GM23248 (cell line): Measurements from ENCODE around the gene RUBCNL. TPM values are rescaled to one million over a fixed set of nuclear protein-coding genes. Genes with fewer than 3 reads are reported as not detected.

Experiments used
- DNase-seq: peaks from one replicate; pipeline ENCODE4 v3.0.0-alpha.2; 2015
- H2AFZ ChIP-seq: fragments of 200-600 bp; sonication (generic); 2 replicates; pipeline ENCODE4 v1.6.1; 2016; ENCODE audit warnings: antibody characterized with exemption
- H3F3A ChIP-seq: fragments of 200-600 bp; sonication (generic); 2 replicates; pipeline ENCODE4 v1.6.1; 2016; ENCODE audit warnings: mild to moderate bottlenecking, antibody characterized with exemption, mixed run types; ENCODE audit not compliant: insufficient read depth
- H3K27ac ChIP-seq: fragments of 200-600 bp; sonication (generic); 2 replicates; pipeline ENCODE4 v1.5.1; 2016; ENCODE audit warnings: mild to moderate bottlenecking
- H3K27me3 ChIP-seq: fragments of 200-600 bp; sonication (generic); replicated peaks from 2 replicates; pipeline ENCODE4 v1.6.1; 2016; ENCODE audit warnings: mild to moderate bottlenecking; ENCODE audit not compliant: insufficient read depth
- H3K36me3 ChIP-seq: fragments of 200-600 bp; sonication (generic); 2 replicates; pipeline ENCODE4 v1.6.1; 2016; ENCODE audit warnings: low read depth, mild to moderate bottlenecking
- H3K4me1 ChIP-seq: fragments of 200-600 bp; sonication (generic); 2 replicates; pipeline ENCODE4 v1.6.1; 2016; ENCODE audit warnings: mild to moderate bottlenecking; ENCODE audit not compliant: insufficient read depth
- H3K4me2 ChIP-seq: fragments of 200-600 bp; sonication (generic); one replicate; pipeline ENCODE4 v1.6.1; 2016; ENCODE audit warnings: mild to moderate bottlenecking; ENCODE audit not compliant: unreplicated experiment
- H3K4me3 ChIP-seq: fragments of 200-600 bp; sonication (generic); 2 replicates; pipeline ENCODE4 v1.5.1; 2016; ENCODE audit warnings: mild to moderate bottlenecking
- H3K79me2 ChIP-seq: fragments of 200-600 bp; sonication (generic); 2 replicates; pipeline ENCODE4 v1.6.1; 2016; ENCODE audit warnings: mild to moderate bottlenecking; ENCODE audit not compliant: insufficient read depth
- H3K9ac ChIP-seq: fragments of 200-600 bp; sonication (generic); 2 replicates; pipeline ENCODE4 v1.6.1; 2016; ENCODE audit warnings: mild to moderate bottlenecking
- H3K9me2 ChIP-seq: fragments of 200-600 bp; sonication (generic); 2 replicates; pipeline ENCODE4 v1.6.1; 2016; ENCODE audit warnings: mixed run types, mild to moderate bottlenecking, moderate library complexity; ENCODE audit not compliant: insufficient read depth
- H3K9me3 ChIP-seq: fragments of 200-600 bp; sonication (generic); one replicate; pipeline ENCODE4 v1.6.1; 2017; ENCODE audit warnings: low read depth
- H4K20me1 ChIP-seq: fragments of 200-600 bp; sonication (generic); 2 replicates; pipeline ENCODE4 v1.6.0; 2016; ENCODE audit not compliant: insufficient read depth
- EZH2 ChIP-seq: fragments of 200-600 bp; sonication (generic); IDR thresholded peaks from 2 replicates; pipeline ENCODE4 v1.6.1; 2018; ENCODE audit warnings: antibody characterized with exemption, mild to moderate bottlenecking; ENCODE audit not compliant: insufficient read depth, poor library complexity, severe bottlenecking
- EZH2phosphoT487 ChIP-seq: fragments of 200-600 bp; sonication (generic); IDR thresholded peaks from 2 replicates; pipeline ENCODE4 v1.6.1; 2018; ENCODE audit warnings: antibody characterized with exemption, moderate library complexity, mild to moderate bottlenecking, low read depth; ENCODE audit not compliant: insufficient read depth
- WGBS, 2 experiments: methylation state at CpG; one replicate each; pipeline ENCODE4 v1.1.6; 2015 to 2017; ENCODE audit warnings: low lambda C conversion rate in 2 of 2, low coverage in 1 of 2; ENCODE audit errors: missing lambda C conversion rate in 2 of 2; 5-methylcytosine and 5-hydroxymethylcytosine counted together
- in situ Hi-C: fragments of 300-500 bp; cut with MboI; formaldehyde crosslinking; loops from 2 replicates; pipeline ENCODE4 v1.15.0; 2020
- polyA plus RNA-seq: library from polyadenylated mRNA; unstranded; fragments of >200 nt; fragmentation: Nextera tagmentation; extraction: Ambion mirVana; gene quantifications from 2 replicates; pipeline ENCODE4 v1.2.1, GENCODE V29; 2016
- total RNA-seq: library from RNA; depleted of rRNA; stranded (reverse); fragments of >200 nt; shearing (Covaris generic); gene quantifications from 2 replicates; pipeline ENCODE4 v1.2.3, GENCODE V29; 2014

The RUBCNL gene
- total and polyA plus RNA-seq, 2 experiments from 2014 or later, result 1.1 to 2.1 TPM

DNA sequence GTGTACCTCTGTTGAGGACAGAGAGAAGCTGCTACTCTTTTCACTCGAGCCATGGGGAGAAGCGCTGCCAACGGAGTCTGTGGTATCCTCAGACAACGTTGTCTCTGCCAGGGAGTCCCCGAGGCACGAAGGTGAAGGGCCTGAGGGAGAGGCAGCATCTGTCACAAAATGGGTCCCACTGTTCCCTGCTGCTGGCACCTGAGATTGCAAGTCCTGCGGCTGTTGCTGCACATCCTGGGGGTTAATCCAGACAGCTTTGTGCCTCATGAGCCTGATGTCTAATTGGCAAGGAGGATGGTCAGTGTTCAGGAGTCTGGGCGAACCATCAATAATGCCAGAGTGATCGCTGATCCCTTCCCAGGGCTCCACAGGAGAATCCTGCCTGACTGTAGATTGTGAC is 15.0 kb downstream of the RUBCNL start:
- no peak overlapping the region for H3K9ac ChIP-seq
- H3K27ac ChIP-seq, result no peak overlapping the region
- H3K4me3 ChIP-seq, result no peak overlapping the region
- DNase-seq, result no peak
- H3K27me3 ChIP-seq, result no peaks in the 10 kb centered on the region
- no peak overlapping the region for H3K4me2 ChIP-seq
- H3K9me3 ChIP-seq, result no peaks in the 10 kb centered on the region
- peaks cover 32% of the 10 kb centered on the region for H3K4me1 ChIP-seq
- 91 to 92% methylated on average over 9 of the region's 9 CpGs for WGBS, 2 experiments
- H4K20me1 ChIP-seq, result no peaks in the 10 kb centered on the region
- in situ Hi-C loops, result no loop called here
- no peaks in the 10 kb centered on the region for H3K79me2 ChIP-seq
- no peaks in the 10 kb centered on the region for H3K36me3 ChIP-seq
- TF ChIP-seq EZH2 (no peak), EZH2phosphoT487 (no peak)
- H3K9me2 ChIP-seq, result no peaks in the 10 kb centered on the region
- peaks cover 36% of the 10 kb centered on the region for H3F3A ChIP-seq
- no peak overlapping the region for H2AFZ ChIP-seq

DNA sequence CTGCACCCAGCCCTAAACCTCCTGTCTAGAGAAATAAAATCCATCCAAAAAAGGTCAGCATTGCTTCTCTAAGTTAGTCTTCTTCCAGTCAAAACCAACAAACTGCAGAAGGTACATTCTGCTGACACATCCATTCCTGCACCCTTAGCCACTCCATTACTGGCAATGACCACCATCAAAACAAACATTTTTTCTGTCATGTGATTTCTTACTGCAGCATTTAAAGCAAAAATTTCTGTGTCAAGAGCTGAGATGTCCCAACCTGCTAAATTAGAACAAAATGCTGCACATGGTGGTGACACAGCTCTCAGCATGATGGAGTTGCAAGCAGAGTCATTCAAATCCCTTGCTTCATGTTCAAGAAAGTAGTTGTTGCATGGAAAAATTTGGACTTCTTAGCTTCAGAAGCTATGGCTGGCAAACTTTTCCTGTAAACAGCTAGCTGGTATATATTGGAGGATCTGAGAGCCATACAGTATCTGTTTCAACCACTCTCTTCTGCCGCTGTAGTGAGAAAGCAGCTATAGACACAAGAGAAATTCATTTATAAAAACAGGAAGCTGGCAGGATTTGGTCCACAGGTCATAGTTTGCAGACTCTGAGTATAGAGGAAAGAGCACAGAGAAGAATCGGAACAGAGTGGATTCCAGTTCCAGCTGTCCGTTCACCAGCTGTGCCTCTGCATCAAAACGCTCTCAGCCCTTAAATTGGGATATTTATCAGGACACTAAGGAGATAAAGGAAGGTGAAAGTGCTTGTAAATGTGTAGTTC is 17.4 kb downstream of the RUBCNL start:
- DNase-seq, result peak; percentile 89
- Histone ChIP-seq H4K20me1 (no peaks in the 10 kb centered on the region), H2AFZ (peak overlapping the region; percentile 85), H3K4me3 (peak overlapping the region; percentile 29; the same call in 1 of the 2 replicates), H3K79me2 (no peaks in the 10 kb centered on the region), H3K9ac (peak overlapping the region; percentile 67), H3K9me3 (no peaks in the 10 kb centered on the region), H3K36me3 (no peaks in the 10 kb centered on the region), H3K9me2 (no peaks in the 10 kb centered on the region), H3K27me3 (no peaks in the 10 kb centered on the region), H3K4me2 (peak overlapping the region; percentile 79), H3F3A (peaks cover 36% of the 10 kb centered on the region), H3K4me1 (peaks cover 32% of the 10 kb centered on the region), H3K27ac (peak overlapping the region; percentile 88)
- in situ Hi-C loops, result no loop called here
- TF ChIP-seq EZH2, result no peak
- no peak for TF ChIP-seq EZH2phosphoT487
- 29 to 34% methylated on average over 4 of the region's 4 CpGs for WGBS, 2 experiments

DNA sequence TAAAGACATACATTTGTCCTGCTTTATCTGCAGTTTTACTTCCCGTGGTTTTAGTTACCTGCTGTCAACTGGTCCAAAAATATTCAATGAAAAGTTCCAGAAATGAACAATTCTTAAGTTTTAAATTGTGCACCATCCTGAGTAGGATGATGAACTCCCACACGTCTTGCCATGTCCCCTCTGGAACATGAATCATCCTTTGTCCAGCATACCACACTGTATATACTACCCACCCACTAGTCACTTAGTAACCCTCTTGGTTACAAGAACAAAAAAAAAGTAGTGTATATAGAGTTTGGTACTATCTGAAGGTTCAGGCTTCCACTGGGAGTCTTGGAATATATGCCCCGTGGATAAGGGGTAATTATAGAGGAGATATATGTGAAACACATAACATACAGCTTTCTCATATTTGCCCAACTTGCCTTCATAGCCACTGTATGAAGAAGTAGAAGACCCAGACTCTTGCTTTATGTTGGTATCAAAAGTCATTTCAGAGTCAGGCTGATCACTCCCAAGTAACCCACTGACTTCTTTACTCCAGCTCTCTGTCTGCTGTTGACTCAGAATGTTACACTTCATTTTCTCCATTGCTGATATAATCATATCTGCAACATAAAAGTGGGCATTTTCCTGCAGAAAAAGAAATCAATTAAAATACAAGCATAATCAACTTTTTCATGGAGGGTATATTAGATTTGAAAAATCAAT is 19.3 kb downstream of the RUBCNL start:
- no peak for TF ChIP-seq EZH2phosphoT487
- TF ChIP-seq EZH2, result no peak
- no peaks in the 10 kb centered on the region for H3K9me3 ChIP-seq
- H3K4me3 ChIP-seq, result no peak overlapping the region
- H3K27me3 ChIP-seq, result no peaks in the 10 kb centered on the region
- peaks cover 32% of the 10 kb centered on the region for H3K4me1 ChIP-seq
- 62 to 66% methylated on average over 3 of the region's 3 CpGs for WGBS, 2 experiments
- in situ Hi-C loops, result no loop called here
- H3K36me3 ChIP-seq, result no peaks in the 10 kb centered on the region
- DNase-seq, result peak; percentile 76
- no peak overlapping the region for H3K9ac ChIP-seq
- no peaks in the 10 kb centered on the region for H3K79me2 ChIP-seq
- peak overlapping the region; percentile 53 for H3K27ac ChIP-seq
- H3K4me2 ChIP-seq, result peak overlapping the region; percentile 24
- H3F3A ChIP-seq, result peaks cover 36% of the 10 kb centered on the region
- H4K20me1 ChIP-seq, result no peaks in the 10 kb centered on the region
- no peak overlapping the region for H2AFZ ChIP-seq
- H3K9me2 ChIP-seq, result no peaks in the 10 kb centered on the region

DNA sequence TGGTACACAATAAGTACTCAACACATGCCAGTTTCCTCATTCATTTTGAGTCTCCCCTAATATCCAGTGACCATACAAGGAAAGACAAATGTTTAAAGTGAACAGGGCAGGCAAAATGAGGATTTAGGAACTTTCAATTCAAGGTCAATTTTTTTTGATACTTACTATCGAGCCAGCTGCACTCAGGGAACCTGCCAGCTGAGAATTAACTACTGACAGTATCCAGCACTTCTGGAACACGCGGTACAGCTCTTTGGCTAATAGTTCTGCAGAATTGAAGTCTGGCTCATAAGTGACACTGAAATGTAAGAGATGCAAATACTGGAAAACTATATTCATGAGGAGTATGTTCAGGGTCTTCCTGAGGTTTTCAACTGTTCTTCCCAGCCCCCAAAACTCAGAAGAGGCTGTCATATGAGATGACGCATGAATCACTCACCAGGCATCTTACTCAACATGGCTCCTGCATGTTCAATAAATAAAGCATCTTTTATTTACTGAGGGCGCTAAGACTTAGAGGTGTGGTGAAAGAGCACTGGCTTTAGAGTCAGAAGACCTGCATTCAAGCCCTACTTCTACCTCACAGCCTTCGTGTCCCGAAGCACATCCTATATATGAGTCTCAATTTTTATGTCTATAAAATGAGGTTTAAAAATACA is 25.6 kb downstream of the RUBCNL start:
- 29% methylated on average over 7 of the region's 7 CpGs for WGBS, 2 experiments
- Histone ChIP-seq H4K20me1 (no peaks in the 10 kb centered on the region), H3K79me2 (no peaks in the 10 kb centered on the region), H3K9me2 (no peaks in the 10 kb centered on the region), H3K4me3 (no peak overlapping the region), H3K4me2 (no peak overlapping the region), H3K27ac (no peak overlapping the region), H3K36me3 (no peaks in the 10 kb centered on the region), H3K9ac (no peak overlapping the region), H2AFZ (no peak overlapping the region), H3K9me3 (no peaks in the 10 kb centered on the region), H3K4me1 (peaks cover 27% of the 10 kb centered on the region), H3F3A (peaks cover 17% of the 10 kb centered on the region; the same call in 1 of the 2 replicates), H3K27me3 (no peaks in the 10 kb centered on the region)
- in situ Hi-C loops, result no loop called here
- TF ChIP-seq EZH2 (no peak), EZH2phosphoT487 (no peak)
- peak; percentile 55 for DNase-seq
